ENCODE measurements around the gene GAD1. TPM values are rescaled to one million over a fixed set of nuclear protein-coding genes. Genes with fewer than 3 reads are reported as not detected.

GAD1 gene
- total RNA-seq: 2.6 TPM in 1 of 2 replicates, not detected in the other

GRCh38 chr2:170816504-170817092 lies at the start of gene GAD1:
TSS of gene GAD1 (plus strand) at chr2:170816887. CDS start at chr2:170818592, 1,705 bp downstream.

GRCh38 chr2:170770008-170770605 lies 46.6 kb upstream of the GAD1 start, which contains the start of gene ERICH2:
TSS of gene ERICH2 (plus strand) at chr2:170770378. CDS start at chr2:170770682, 304 bp downstream.

Other genes with a start within 250 kb of the GAD1 start
- not detected in 2 replicates for gene SP5, start 101.5 kb upstream of the GAD1 start, total RNA-seq
- 0.60 TPM in 1 of 2 replicates, not detected in the other for gene ERICH2, start 46.5 kb upstream of the GAD1 start, total RNA-seq
- gene GORASP2, start 112.4 kb downstream of the GAD1 start, total RNA-seq: 76.8 and 79.1 TPM in 2 replicates